Measurements from ENCODE around the gene UGT1A3. TPM values are rescaled to one million over a fixed set of nuclear protein-coding genes. Genes with fewer than 3 reads are reported as not detected.

The UGT1A3 gene
- total and polyA plus RNA-seq, 8 donors: not detected

- H3K27ac ChIP-seq: no peak overlapping the region
- H3K4me1 ChIP-seq: no peaks in the 10 kb centered on the region
- DNase-seq (no peak), ATAC-seq (no peak), FAIRE-seq (no peak)
- H3K36me3 ChIP-seq: no peaks in the 10 kb centered on the region
- H3K9me3 ChIP-seq: no peaks in the 10 kb centered on the region
- intact Hi-C loops (cut with DNase I): no loop called here
- TF ChIP-seq, protein P1, sequence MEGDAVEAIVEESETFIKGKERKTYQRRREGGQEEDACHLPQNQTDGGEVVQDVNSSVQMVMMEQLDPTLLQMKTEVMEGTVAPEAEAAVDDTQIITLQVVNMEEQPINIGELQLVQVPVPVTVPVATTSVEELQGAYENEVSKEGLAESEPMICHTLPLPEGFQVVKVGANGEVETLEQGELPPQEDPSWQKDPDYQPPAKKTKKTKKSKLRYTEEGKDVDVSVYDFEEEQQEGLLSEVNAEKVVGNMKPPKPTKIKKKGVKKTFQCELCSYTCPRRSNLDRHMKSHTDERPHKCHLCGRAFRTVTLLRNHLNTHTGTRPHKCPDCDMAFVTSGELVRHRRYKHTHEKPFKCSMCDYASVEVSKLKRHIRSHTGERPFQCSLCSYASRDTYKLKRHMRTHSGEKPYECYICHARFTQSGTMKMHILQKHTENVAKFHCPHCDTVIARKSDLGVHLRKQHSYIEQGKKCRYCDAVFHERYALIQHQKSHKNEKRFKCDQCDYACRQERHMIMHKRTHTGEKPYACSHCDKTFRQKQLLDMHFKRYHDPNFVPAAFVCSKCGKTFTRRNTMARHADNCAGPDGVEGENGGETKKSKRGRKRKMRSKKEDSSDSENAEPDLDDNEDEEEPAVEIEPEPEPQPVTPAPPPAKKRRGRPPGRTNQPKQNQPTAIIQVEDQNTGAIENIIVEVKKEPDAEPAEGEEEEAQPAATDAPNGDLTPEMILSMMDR (IDR thresholded peaks at IDR 0.05): no peak
- H3K27me3 ChIP-seq: no peaks in the 10 kb centered on the region
- no peak overlapping the region for H3K4me3 ChIP-seq
Observed at GRCh38 chr2:233758141-233758540, 29.3 kb downstream of the UGT1A3 start.

- ATAC-seq (no peak), DNase-seq (no peak), FAIRE-seq (no peak)
- Histone ChIP-seq H3K4me3 (no peak overlapping the region), H3K9me3 (no peaks in the 10 kb centered on the region), H3K36me3 (no peaks in the 10 kb centered on the region), H3K27ac (no peak overlapping the region), H3K4me1 (no peaks in the 10 kb centered on the region), H3K27me3 (no peaks in the 10 kb centered on the region)
- TF ChIP-seq, protein P1 (IDR thresholded peaks at IDR 0.05): no peak
- intact Hi-C loops (cut with DNase I): no loop called here
- WGBS, 2 donors: 83 to 97% methylated on average over 2 of the region's 2 CpGs
Observed at GRCh38 chr2:233758849-233759248, 30.0 kb downstream of the UGT1A3 start.

GRCh38 chr2:233760043-233760442 lies 31.2 kb downstream of the UGT1A3 start, which contains the start of gene UGT1A1:
TSS of gene UGT1A1 (plus strand) at chr2:233760270. CDS start at chr2:233760288, 18 bp downstream.
- intact Hi-C loops (cut with DNase I): no loop called here
- FAIRE-seq (no peak), ATAC-seq (peak in 1 of 4 donors; percentile 38), DNase-seq (no peak)
- Histone ChIP-seq H3K27ac (no peak within 1 kb of the TSS), H3K4me1 (no peaks in the 10 kb centered on the region), H3K36me3 (no peaks in the 10 kb centered on the region), H3K4me3 (no peak within 1 kb of the TSS), H3K9me3 (no peaks in the 10 kb centered on the region), H3K27me3 (no peaks in the 10 kb centered on the region)
- TF ChIP-seq, protein P1 (IDR thresholded peaks at IDR 0.05): no peak
- WGBS, 2 donors: 65 to 66% methylated on average over 6 of the region's 6 CpGs

- FAIRE-seq: no peak
- no peak for ATAC-seq
Observed at GRCh38 chr2:233761040-233761769, 32.4 kb downstream of the UGT1A3 start.

GRCh38 chr2:233764264-233764663 lies 35.4 kb downstream of the UGT1A3 start:
- no peaks in the 10 kb centered on the region for H3K4me1 ChIP-seq
- intact Hi-C loops (cut with DNase I): no loop called here
- 51 to 69% methylated on average over 7 of the region's 7 CpGs for WGBS, 2 donors
- H3K36me3 ChIP-seq: no peaks in the 10 kb centered on the region
- H3K4me3 ChIP-seq: no peak overlapping the region
- H3K9me3 ChIP-seq: no peaks in the 10 kb centered on the region
- no peak for ATAC-seq
- TF ChIP-seq, protein P1 (IDR thresholded peaks at IDR 0.05): no peak
- no peak for FAIRE-seq
- H3K27ac ChIP-seq: no peak overlapping the region
- H3K27me3 ChIP-seq: no peaks in the 10 kb centered on the region
- no peak for DNase-seq

More at GRCh38 chr2:233761040-233761769, 32.4 kb downstream of the UGT1A3 start:
- no peaks in the 10 kb centered on the region for H3K9me3 ChIP-seq
- no peaks in the 10 kb centered on the region for H3K4me1 ChIP-seq
- DNase-seq: no peak
- intact Hi-C loops (cut with DNase I): no loop called here
- TF ChIP-seq, protein P1 (IDR thresholded peaks at IDR 0.05): no peak
- H3K36me3 ChIP-seq: no peaks in the 10 kb centered on the region
- no peak overlapping the region for H3K27ac ChIP-seq
- 76 to 85% methylated on average over 4 of the region's 4 CpGs for WGBS, 2 donors
- H3K4me3 ChIP-seq: no peak overlapping the region
- no peaks in the 10 kb centered on the region for H3K27me3 ChIP-seq

Data from pancreas (tissue), 10 donors.